Mucosa of descending colon (tissue), 3 donors: Measurements from ENCODE around the gene CCIN. TPM values are rescaled to one million over a fixed set of nuclear protein-coding genes. Genes with fewer than 3 reads are reported as not detected.

Source experiments
- ATAC-seq: fragments of 200-7000 bp; cut with Tn5 transposase; one replicate; pipeline ENCODE4 v1.9.1; 2020; ENCODE audit warnings: mild to moderate bottlenecking, moderate library complexity
- DNase-seq, 3 donors: peaks; one replicate each; pipeline ENCODE4 v3.0.0-alpha.2; 2020
- H3K36me3 ChIP-seq: fragments of 200-600 bp; one replicate; pipeline ENCODE4 v1.8.0; 2021; ENCODE audit warnings: low read depth, mild to moderate bottlenecking
- H3K4me1 ChIP-seq: fragments of 200-600 bp; one replicate; pipeline ENCODE4 v1.8.0; 2021; ENCODE audit warnings: low read depth, mild to moderate bottlenecking
- H3K4me3 ChIP-seq: fragments of 200-600 bp; one replicate; pipeline ENCODE4 v1.8.0; 2021; ENCODE audit warnings: mild to moderate bottlenecking
- H3K9me3 ChIP-seq: fragments of 200-600 bp; one replicate; pipeline ENCODE4 v1.8.0; 2021; ENCODE audit warnings: mild to moderate bottlenecking
- intact Hi-C, 2 donors: fragments of 100-400 bp; cut with DNase I in 1 of 2; cut with micrococcal nuclease in 1 of 2; formaldehyde crosslinking; loops; one replicate each; pipeline versions ENCODE4 v1.11.0 to v1.11.1; 2022; cut with DNase I, micrococcal nuclease
- total RNA-seq, 3 donors: library from RNA; stranded (reverse); fragmentation: NEBNext Ultra II Directional in 2 of 3; extraction: Animal tissue kit (Norgen Biotek cat#: 25700) in 2 of 3; gene quantifications; one replicate each; pipeline versions ENCODE4 v1.2.1 to v1.2.4, GENCODE V29; 2021 to 2023
- TF ChIP-seq, protein P1 (sequence below): fragments of 200-600 bp; IDR thresholded peaks from one replicate; pipeline ENCODE4 v1.8.0; 2022; ENCODE audit warnings: antibody characterized with exemption, mild to moderate bottlenecking
- donor health status: DM: no; HTN: no; CAD: no; lungs with moderate emphysema.
- donor health status: DM: no; HTN: no; CAD: no.
- donor health status: DM: no; HTN: yes; CAD: no.

CCIN gene
- total RNA-seq, 3 donors from 2014 or later: 0.25 TPM; not detected in 2

DNA sequence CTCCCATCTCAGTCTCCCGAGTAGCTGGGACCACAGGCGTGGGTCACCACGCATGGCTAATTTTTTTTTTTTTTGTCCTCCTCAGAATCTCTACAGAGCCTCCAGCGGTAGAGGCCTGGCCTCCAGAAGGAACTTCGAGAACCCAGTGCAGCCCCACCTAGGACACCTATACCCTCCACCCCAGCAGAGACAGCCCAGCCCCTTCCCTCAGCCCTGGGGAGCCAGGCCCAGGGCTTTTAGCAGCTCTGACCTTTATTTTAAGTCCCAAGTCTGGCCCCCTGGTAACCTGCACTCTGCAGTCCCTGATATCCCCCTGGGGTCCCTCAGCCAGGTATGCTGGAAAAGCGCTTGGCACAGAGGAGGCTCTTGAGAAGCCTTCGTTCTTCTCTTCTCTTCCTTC is 27.4 kb upstream of the CCIN start:
- Histone ChIP-seq H3K4me1 (peaks cover 35% of the 10 kb centered on the region), H3K4me3 (no peak overlapping the region), H3K36me3 (no peaks in the 10 kb centered on the region), H3K9me3 (no peaks in the 10 kb centered on the region)
- TF ChIP-seq, protein P1, sequence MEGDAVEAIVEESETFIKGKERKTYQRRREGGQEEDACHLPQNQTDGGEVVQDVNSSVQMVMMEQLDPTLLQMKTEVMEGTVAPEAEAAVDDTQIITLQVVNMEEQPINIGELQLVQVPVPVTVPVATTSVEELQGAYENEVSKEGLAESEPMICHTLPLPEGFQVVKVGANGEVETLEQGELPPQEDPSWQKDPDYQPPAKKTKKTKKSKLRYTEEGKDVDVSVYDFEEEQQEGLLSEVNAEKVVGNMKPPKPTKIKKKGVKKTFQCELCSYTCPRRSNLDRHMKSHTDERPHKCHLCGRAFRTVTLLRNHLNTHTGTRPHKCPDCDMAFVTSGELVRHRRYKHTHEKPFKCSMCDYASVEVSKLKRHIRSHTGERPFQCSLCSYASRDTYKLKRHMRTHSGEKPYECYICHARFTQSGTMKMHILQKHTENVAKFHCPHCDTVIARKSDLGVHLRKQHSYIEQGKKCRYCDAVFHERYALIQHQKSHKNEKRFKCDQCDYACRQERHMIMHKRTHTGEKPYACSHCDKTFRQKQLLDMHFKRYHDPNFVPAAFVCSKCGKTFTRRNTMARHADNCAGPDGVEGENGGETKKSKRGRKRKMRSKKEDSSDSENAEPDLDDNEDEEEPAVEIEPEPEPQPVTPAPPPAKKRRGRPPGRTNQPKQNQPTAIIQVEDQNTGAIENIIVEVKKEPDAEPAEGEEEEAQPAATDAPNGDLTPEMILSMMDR: no peak
- intact Hi-C loops: no loop called here
- ATAC-seq: no peak
- DNase-seq: no peak

DNA sequence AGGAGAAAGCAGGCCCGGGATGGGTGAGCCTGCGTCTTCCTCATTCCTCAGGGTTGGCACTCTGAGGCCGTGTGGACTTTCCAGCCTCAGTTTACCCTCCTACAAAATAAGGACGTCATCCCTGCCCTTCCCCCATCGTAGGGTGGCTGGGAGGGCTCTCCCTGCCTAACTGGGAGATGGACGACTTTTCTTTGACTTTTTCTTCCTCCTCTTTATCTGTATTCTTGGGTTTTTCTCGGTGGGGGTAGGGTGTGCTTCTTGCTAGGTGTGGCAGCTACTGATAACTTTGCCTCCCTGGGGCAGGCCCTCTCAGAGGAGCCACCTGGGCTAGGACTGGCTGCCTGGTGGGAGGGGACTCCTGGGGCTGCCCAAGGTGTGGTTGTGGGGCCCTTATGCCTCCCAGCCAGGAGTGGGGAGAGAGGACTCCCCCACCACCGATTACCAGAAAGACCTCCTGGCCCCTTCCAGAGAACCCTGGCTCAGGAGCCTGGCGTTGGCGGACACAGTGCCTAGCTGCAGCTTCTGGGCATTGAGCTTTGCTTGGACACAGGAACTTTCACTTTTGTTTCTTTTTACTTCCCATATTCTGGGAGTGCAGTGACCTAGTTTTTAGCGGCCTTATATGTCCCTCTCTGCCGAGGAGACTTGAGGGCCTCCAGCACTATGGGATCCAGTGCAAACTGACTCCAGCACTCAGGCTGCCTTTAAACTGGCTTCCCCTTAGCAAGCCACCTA is 26.5 kb upstream of the CCIN start:
- H3K4me3 ChIP-seq: no peak overlapping the region
- TF ChIP-seq, protein P1: no peak
- H3K36me3 ChIP-seq: no peaks in the 10 kb centered on the region
- intact Hi-C loops: no loop called here
- ATAC-seq: peak; percentile 79
- H3K4me1 ChIP-seq: peaks cover 33% of the 10 kb centered on the region
- peak; percentile 59 to 72 (median 71) for DNase-seq
- no peaks in the 10 kb centered on the region for H3K9me3 ChIP-seq

DNA sequence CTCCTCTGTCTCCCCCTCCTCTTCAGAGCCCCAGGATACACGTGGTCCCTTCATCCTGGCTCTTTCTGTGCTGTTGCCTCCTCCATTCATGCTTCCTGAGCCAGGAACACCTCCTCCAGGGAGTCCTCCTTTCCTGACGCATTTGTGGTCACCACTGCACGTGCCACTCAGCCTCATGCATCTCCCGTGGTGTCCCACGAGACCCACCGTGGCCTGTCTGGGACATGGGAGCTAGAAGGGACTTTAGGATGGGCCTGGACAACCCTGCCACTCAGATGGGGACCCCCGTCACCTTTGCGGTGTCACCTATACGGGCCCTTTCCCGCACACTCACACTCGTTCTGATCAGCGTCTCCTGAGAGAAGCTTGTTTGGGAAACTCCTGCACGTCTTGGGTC is 25.9 kb upstream of the CCIN start:
- TF ChIP-seq, protein P1: no peak
- Histone ChIP-seq H3K36me3 (no peaks in the 10 kb centered on the region), H3K4me1 (peaks cover 30% of the 10 kb centered on the region), H3K4me3 (no peak overlapping the region), H3K9me3 (no peaks in the 10 kb centered on the region)
- intact Hi-C loops: no loop called here
- DNase-seq (no peak), ATAC-seq (no peak)

DNA sequence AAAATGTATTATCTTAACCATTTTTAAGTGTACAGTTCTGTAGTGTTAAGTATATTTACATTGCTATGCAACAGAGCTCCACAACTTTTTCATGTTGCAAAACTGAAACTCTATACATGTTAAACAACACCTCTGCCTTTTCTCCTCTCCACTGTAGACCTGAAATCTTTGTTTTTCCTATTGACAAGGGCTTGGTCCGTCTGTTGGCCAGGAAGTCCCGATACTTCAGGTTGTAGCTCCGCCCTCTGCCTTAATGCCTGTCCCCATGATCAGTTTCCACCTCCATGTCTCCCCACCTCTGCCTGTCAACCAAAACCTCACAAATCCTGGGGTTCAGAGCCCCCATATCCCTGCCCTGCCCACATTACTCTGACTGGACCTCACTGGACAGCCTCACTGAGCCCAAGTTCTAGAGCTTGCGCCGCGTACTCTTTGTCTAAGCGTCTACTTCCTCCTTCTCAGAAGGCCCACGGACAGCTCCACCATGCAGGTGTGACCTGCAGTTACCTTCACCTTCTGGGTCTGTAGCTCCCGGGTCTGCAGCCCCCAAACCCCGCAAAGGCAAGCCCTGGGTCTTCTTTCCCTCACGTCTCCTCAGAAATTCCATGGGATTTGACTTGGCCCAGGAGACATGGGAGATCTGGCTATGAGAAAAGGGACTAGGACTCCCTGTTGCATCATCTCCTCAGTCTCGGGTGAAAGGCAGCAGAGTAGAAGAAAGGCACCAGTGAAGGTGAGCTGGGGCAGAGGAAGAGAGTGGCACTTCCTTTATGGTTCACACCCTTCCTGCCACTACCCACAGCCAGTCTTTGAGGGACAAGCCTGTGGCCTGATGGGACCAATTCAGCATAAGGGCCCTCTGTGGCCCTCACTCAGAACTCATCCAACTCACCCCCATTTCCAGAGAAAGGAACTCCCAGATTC is 24.6 kb upstream of the CCIN start:
- H3K4me3 ChIP-seq: no peak overlapping the region
- no peak for DNase-seq
- TF ChIP-seq, protein P1: no peak
- H3K36me3 ChIP-seq: no peaks in the 10 kb centered on the region
- peak; percentile 28 for ATAC-seq
- no peaks in the 10 kb centered on the region for H3K9me3 ChIP-seq
- intact Hi-C loops: no loop called here
- peaks cover 41% of the 10 kb centered on the region for H3K4me1 ChIP-seq

DNA sequence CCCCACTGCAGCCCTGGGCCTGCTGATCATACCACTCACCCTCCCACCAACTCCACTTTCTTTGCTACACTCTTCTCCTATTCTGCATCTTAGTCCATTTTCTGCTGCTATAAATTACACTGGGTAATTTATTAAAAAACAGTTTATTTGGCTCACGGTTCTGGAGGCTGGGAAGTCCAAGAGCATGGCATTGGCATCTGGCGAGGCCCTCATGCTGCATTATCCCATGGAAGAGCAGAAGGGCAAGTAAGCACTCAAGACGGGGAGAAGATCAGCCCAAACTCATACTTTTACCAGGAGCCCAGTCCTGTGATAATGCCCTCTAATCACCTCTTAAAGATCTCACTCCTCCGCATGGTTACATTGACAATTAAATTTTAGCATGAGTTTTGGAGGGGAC is 23.2 kb upstream of the CCIN start:
- Histone ChIP-seq H3K36me3 (no peaks in the 10 kb centered on the region), H3K4me1 (peaks cover 40% of the 10 kb centered on the region), H3K4me3 (no peak overlapping the region), H3K9me3 (no peaks in the 10 kb centered on the region)
- DNase-seq: peak in 1 of 3 donors; percentile 14
- no peak for ATAC-seq
- intact Hi-C loops: no loop called here
- TF ChIP-seq, protein P1: no peak
